ENCODE results near the gene CLHC1.
"Not testable (repeated sequence)": the region's sequence is repeated elsewhere in the genome, so short reads cannot be mapped to it uniquely, and the experiment has no call there.

The CLHC1 gene

GRCh38 chr2:55156326-55156725, 75.8 kb downstream of the CLHC1 start:
- H3K27ac ChIP-seq: no peak overlapping the region
- DNase-seq (ENCODE audit: low read depth, low spot score): no peak

- DNase-seq (ENCODE audit: low read depth, low spot score): no peak
- no peak overlapping the region for H3K27ac ChIP-seq
These were observed 76.3 kb downstream of the CLHC1 start for GRCh38 chr2:55155764-55156281.

- no peak for DNase-seq (ENCODE audit: low read depth, low spot score)
- H3K27ac ChIP-seq: no peak overlapping the region
These were observed 76.9 kb downstream of the CLHC1 start for GRCh38 chr2:55155206-55155605.

GRCh38 chr2:55154525-55155030, 77.5 kb downstream of the CLHC1 start:
- peak overlapping the region; percentile 57 for H3K27ac ChIP-seq
- no peak for DNase-seq (ENCODE audit: low read depth, low spot score)

GRCh38 chr2:55153584-55154299, 78.4 kb downstream of the CLHC1 start:
- peak; percentile 37 for DNase-seq (ENCODE audit: low read depth, low spot score)
- H3K27ac ChIP-seq: peak overlapping the region; percentile 57

- DNase-seq (ENCODE audit: low read depth, low spot score): no peak
- H3K27ac ChIP-seq: peak overlapping the region; percentile 57
These were observed 79.3 kb downstream of the CLHC1 start for GRCh38 chr2:55152475-55153412.

GRCh38 chr2:55151733-55152433, 80.2 kb downstream of the CLHC1 start:
- DNase-seq (ENCODE audit: low read depth, low spot score): no peak
- H3K27ac ChIP-seq: no peak overlapping the region

- DNase-seq (ENCODE audit: low read depth, low spot score): no peak
- no peak overlapping the region for H3K27ac ChIP-seq
These were observed 81.3 kb downstream of the CLHC1 start for GRCh38 chr2:55150834-55151233.

GRCh38 chr2:55148269-55148668, 83.8 kb downstream of the CLHC1 start:
- peak; percentile 45 for DNase-seq (ENCODE audit: low read depth, low spot score)

GRCh38 chr2:55147531-55147930, 84.6 kb downstream of the CLHC1 start:
- no peak overlapping the region for H3K27ac ChIP-seq
- no peak for DNase-seq (ENCODE audit: low read depth, low spot score)

More at GRCh38 chr2:55148269-55148668, 83.8 kb downstream of the CLHC1 start:
- no peak overlapping the region for H3K27ac ChIP-seq

GRCh38 chr2:55147041-55147440, 85.1 kb downstream of the CLHC1 start:
- no peak for DNase-seq (ENCODE audit: low read depth, low spot score)
- no peak overlapping the region for H3K27ac ChIP-seq

- DNase-seq (ENCODE audit: low read depth, low spot score): no peak
These were observed 85.8 kb downstream of the CLHC1 start for GRCh38 chr2:55146263-55146662.

GRCh38 chr2:55144922-55145820, 86.9 kb downstream of the CLHC1 start:
- no peak overlapping the region for H3K27ac ChIP-seq
- no peak for DNase-seq (ENCODE audit: low read depth, low spot score)

More at GRCh38 chr2:55146263-55146662, 85.8 kb downstream of the CLHC1 start:
- no peak overlapping the region for H3K27ac ChIP-seq

- not testable (repeated sequence) for H3K27ac ChIP-seq; DNase-seq (ENCODE audit: low read depth, low spot score)
These were observed 88.4 kb downstream of the CLHC1 start for GRCh38 chr2:55143706-55144105.

- DNase-seq (ENCODE audit: low read depth, low spot score): no peak
- H3K27ac ChIP-seq: no peak overlapping the region
These were observed 89.6 kb downstream of the CLHC1 start for GRCh38 chr2:55142518-55142917.

- no peak for DNase-seq (ENCODE audit: low read depth, low spot score)
- no peak overlapping the region for H3K27ac ChIP-seq
These were observed 90.3 kb downstream of the CLHC1 start for GRCh38 chr2:55141572-55142413.

GRCh38 chr2:55140316-55141219, 91.5 kb downstream of the CLHC1 start:
- H3K27ac ChIP-seq: no peak overlapping the region
- DNase-seq (ENCODE audit: low read depth, low spot score): no peak
